Measurements from ENCODE around the gene CYP4F8.
"Not testable (repeated sequence)": the region's sequence is repeated elsewhere in the genome, so short reads cannot be mapped to it uniquely, and the experiment has no call there.

Gene CYP4F8, protein sequence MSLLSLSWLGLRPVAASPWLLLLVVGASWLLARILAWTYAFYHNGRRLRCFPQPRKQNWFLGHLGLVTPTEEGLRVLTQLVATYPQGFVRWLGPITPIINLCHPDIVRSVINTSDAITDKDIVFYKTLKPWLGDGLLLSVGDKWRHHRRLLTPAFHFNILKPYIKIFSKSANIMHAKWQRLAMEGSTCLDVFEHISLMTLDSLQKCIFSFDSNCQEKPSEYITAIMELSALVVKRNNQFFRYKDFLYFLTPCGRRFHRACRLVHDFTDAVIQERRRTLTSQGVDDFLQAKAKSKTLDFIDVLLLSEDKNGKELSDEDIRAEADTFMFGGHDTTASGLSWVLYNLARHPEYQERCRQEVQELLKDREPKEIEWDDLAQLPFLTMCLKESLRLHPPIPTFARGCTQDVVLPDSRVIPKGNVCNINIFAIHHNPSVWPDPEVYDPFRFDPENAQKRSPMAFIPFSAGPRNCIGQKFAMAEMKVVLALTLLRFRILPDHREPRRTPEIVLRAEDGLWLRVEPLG

DNA sequence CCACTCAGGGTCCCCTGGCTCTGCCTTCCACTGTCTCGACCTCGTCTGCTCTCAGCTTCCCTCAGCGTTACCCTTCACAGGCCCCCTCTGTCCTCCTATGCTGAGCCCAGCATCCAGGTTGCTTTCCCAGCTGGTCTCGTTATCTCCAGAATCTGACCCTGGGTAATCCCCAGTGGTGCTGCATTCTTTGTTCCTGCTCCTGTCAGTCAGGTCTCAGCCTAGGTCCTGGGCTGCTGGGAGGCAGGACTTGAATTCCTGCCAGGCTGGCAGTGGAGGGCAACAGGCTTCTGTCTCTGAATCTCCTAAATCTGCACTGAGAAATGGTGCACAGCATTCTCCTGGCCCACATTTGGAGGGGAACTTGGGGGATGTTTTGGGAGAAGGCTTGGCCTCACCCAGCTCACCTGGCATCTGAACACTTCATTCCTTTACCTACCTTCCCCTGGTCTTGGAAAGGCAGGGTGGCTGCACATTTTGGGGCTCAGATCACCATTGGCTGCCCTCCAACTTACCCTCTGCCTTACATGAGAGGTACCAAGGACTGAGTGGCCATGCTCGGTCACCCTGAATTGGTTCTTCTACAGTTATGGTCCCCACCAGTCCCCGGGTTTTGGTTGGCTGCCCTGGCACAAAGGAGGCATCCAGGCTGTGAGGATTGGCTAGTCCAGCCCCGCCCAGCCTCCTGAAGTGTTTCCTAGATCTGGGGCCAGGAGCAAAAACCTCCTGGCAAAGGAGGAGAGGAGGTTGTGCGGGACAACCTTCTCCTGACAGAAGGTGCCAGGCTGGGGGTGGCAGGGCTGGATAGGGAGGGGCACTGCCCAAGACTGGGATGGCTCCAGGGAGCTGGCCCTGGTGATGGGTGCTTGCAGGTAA lies at the start of gene CYP4F8:
CYP4F8 (plus strand) TSS at position 712 of the 873 bp plus-strand sequence. CDS start 399 bp downstream, outside the sequence.
- no peak for DNase-seq

DNA sequence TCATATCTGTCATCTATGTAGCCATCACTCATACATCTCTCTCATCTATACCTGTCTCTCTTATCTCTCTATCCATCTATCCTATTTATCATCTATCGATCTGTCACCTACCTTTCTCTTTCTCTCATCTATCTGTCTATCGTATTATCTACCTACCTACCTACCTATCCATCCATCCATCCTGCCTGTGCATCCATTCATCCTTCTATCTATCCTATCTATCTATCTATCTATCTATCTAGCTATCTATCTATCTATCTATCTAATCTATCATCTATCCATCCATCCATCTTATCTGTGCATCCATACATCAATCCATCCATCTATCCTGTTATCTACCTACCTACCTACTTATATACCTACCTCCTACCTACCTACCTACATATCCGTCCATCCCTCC lies 44.6 kb upstream of the CYP4F8 start:
- DNase-seq, result no peak

DNA sequence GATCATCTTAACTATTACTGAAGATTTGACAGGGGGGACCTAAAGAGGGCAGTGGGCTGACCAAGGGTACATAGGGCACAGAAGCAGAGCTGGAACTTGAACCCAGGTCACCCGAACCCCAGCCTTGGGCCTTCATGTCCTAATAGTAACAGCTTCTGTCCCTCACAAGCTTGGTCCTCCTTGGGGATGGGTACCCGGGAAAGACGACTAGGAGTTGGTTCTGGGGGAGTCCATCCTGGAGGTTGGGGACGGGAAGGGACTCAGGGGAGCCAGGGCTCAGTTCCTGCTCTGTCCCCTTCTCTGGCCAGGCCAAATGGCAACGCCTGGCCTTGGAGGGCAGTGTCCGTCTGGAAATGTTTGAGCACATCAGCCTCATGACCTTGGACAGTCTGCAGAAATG lies 39.6 kb upstream of the CYP4F8 start:
- DNase-seq, result no peak

DNA sequence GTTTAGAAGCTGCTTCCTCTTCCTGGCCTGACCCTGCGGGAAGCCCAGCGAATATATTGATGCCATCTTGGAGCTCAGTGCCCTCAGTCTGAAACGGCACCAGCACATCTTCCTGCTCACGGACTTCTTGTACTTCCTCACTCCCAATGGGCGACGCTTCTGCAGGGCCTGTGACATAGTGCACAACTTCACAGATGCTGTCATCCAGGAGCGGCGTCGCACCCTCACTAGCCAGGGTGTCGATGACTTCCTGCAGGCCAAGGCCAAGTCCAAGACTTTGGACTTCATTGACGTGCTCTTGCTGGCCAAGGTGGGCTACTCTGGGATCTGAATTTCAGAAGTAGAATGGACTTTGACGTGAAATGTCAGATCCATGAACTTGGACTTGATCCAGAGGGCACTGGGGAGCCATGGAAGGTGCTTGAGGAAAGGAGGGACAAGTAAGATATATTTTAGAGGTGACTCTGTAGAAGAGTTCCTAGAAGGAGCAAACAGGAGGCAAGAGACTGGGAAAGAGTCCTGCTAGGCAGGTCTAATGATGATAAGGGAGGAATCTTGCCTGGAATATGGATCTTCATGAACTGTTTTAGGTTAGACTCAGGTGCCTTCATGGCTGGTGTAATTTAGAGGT lies 38.4 kb upstream of the CYP4F8 start:
- no peak for DNase-seq

DNA sequence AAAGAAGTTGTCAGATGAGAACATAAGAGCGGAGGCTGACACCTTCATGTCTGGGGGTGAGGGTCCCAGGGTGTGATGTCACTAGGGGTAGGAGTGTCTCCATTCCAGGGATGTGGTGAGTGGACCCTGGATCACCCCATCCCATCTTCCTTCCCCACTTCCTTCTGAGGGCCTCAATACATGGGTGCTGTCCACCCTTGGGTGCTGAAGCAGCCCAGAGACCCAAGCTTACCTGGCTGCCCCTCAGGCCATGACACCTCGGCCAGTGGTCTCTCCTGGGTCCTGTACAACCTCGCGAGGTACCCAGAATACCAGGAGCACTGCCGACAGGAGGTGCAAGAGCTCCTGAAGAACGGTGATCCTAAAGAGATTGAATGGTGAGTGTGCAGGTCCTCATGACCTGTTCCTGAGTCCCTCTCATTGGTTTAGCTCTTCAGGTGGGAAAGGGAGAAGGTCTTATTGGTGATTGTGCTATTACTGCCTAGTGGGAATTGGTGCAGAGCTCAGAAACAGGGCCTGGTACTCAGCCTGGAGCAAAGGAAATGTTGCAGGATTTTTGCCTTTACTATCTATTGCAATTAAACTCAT lies 37.7 kb upstream of the CYP4F8 start:
- no peak for DNase-seq

DNA sequence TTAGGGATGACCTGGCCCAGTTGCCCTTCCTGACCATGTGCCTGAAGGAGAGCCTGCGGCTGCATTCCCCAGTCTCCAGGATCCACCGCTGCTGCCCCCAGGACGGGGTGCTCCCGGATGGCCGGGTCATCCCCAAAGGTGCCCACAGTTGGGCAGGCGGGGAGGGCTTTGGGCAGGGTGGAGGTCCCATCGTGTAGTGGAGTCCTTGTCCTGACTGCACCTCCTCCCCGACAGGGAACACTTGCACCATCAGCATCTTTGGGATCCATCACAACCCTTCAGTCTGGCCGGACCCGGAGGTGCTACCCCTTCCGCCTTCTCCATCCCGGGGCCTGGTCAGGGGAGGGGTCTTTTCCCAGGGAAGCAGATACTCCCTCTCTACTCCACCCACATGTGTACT lies 31.7 kb upstream of the CYP4F8 start:
- no peak for DNase-seq

DNA sequence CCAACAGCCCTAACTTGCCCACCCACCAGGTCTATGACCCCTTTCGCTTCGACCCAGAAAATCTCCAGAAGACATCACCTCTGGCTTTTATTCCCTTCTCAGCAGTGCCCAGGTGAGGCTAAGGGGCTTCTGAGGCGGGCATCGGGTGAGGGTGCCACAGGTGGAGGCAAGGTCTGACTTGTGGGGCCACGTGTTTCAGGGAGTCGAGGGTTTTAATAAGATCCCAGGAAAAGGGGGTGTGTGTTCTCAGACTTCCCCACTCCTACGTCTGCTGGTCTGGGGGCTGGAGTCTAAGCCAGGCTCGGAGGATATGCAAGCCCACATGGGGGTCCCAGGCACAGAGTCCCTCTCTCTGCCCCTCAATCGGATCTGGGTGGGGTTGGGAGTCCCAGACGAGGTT lies 30.9 kb upstream of the CYP4F8 start:
- no peak for DNase-seq

DNA sequence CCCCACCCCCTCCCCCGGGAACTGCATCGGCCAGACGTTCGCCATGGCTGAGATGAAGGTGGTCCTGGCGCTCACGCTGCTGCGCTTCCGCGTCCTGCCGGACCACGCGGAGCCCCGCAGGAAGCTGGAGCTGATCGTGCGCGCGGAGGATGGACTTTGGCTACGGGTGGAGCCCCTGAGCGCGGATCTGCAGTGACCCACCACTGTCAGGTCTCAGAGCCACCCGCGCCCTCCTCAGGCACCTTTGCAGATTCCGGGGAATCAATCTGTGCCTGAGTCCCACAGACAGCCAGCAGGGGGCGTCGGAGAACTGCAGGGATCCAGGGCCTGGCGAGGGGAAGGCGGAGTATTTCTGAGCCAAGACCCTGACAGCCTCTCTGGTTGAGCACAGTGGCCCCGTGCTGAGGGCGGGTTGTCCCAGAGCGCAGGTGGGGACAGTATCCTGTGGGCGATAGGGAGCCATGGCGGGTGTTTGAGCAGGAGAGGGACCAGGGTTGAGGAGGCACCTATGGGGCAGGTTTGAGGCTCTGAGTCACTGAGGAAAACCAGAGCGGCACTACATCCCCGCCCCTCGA lies 30.4 kb upstream of the CYP4F8 start:
- DNase-seq, result peak; percentile 0

DNA sequence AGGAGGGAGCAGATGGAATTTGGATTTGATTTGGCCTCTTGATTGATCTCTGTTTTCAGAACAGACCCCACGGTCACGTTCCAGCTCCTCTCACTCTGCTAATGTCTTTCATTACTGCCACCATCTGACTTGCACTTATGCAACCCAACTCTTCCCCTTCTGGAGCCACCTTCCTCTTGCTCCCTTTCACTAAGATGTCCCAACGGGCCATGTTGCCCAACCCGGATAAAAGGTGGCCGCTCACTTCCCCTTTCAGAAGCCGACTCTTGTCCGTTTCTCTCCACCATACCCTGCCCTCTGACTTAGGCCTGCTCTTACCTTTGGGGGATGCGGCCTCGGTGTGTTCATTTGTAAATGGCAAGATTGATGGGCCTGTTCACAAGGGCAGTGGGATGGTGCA lies 27.4 kb upstream of the CYP4F8 start:
- DNase-seq, result no peak

DNA sequence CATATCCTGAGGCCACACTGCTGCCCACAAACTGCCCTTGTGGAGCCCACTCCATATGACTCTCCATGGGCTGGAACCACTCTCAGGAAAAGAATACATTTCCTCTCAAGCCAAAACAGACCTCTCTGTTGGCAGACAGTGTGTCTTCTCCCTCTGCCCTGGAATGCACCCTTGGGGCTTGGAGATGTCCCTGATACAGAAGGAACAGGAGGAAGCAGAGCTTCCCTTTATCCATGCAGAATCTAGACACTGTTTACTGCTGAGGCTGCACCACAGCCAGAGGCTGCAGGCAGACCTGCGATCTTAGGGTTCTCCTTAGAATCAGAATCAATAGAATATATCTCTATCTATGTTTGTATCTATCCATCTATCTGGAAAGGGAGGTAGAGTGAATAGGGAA lies 26.8 kb upstream of the CYP4F8 start:
- no peak for DNase-seq

DNA sequence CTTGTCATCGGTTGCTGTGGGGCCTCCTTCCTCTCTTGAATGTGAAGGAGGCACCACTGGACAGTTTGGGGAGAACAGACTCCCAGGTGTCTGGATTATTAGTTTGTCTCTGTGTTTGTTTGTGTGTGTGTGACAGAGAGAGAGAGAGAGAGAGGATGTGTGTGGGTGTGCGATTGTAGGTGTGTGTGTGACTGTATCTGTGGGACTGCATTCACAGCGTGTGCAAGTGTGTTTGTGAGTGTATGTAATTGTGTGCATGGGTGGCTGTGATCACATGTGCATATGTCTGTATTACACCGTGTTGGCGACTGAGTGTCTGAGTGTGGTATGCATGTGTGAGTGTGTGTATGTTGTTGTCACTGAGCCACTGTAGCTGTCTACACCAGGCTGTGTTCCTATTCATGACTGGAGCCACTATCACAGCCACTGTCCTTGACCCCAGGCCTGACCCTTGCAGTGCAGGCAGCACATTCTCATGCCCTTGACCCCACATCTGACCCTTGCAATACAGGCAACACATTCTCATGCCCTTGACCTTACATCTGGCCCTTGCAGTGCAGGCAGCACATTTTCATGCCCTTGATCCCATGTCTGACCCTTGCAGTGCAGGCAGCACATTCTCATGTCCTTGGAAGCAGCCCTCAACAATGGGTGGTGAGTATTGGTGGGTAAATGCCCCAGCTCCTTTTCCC lies 25.1 kb upstream of the CYP4F8 start:
- no peak for DNase-seq

DNA sequence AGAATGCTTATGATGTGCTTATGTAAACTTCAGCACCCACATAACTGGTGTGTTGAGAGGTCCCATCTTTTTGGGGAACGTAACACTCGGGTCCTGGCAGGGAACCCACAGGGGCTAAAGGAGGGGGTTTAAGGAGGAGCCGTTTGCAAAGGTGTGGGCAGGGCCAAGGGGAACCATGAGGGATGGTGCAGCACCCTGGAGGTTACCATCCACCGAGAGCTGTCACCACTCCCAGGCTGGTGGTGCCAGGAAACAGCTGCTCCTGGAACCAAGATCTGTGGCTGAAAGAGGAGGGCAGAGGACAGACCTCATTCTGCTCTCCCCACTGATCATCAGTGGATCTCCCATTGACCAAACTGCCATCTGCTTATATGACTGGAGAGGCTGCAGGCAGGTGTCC lies 23.2 kb upstream of the CYP4F8 start:
- no peak for DNase-seq

DNA sequence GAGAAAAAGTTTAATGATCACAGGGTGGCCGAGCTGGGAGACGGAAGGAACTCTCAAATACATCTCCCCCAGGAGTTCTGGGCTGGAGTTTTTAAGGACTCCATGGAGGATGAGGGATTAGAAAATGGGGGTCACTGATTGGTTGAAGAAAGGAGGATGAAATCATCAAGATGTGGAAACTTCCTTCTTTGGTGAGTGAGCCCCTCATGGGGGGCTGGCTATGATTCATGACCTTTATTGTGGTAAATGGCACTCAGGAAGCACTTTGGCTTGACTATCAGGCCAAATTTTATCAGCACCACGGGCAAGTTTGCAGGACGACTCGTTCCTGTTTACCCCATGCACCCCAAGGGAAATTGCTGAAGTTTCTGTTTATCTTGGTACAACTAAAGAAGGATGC lies 22.5 kb upstream of the CYP4F8 start:
- not testable (repeated sequence) for DNase-seq

DNA sequence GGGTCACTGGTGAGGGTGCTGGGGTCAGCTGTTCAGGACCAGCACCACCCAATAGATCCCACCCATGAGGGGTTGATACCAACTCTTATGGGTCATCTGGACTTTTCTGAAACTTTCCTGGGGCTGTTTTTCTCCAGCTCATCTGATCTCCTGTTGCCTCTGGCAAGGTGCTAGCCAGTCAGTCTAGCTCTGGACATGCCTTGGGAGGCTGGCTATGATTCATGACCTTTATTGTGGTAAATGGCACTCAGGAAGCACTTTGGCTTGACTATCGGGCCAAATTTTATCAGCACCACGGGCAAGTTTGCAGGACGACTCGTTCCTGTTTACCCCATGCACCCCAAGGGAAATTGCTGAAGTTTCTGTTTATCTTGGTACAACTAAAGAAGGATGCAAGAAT lies 21.3 kb upstream of the CYP4F8 start:
- DNase-seq, result not testable (repeated sequence)

DNA sequence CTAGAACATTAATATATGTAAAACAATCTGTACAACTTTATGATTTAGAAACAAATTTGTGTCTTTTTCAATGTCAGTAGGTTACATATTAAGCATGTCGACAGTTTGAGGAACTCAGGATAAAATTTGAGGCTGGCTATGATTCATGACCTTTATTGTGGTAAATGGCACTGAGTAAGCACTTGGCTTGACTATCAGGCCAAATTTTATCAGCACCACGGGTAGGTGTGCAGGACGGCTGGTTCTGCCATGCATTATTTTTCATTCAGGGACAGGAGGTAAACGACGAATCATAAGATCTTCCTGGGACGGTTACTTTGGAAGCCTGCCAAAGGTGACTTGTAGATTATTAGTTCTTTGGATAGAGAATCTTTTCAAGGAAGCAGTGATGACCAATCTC lies 19.9 kb upstream of the CYP4F8 start:
- DNase-seq, result no peak

DNA sequence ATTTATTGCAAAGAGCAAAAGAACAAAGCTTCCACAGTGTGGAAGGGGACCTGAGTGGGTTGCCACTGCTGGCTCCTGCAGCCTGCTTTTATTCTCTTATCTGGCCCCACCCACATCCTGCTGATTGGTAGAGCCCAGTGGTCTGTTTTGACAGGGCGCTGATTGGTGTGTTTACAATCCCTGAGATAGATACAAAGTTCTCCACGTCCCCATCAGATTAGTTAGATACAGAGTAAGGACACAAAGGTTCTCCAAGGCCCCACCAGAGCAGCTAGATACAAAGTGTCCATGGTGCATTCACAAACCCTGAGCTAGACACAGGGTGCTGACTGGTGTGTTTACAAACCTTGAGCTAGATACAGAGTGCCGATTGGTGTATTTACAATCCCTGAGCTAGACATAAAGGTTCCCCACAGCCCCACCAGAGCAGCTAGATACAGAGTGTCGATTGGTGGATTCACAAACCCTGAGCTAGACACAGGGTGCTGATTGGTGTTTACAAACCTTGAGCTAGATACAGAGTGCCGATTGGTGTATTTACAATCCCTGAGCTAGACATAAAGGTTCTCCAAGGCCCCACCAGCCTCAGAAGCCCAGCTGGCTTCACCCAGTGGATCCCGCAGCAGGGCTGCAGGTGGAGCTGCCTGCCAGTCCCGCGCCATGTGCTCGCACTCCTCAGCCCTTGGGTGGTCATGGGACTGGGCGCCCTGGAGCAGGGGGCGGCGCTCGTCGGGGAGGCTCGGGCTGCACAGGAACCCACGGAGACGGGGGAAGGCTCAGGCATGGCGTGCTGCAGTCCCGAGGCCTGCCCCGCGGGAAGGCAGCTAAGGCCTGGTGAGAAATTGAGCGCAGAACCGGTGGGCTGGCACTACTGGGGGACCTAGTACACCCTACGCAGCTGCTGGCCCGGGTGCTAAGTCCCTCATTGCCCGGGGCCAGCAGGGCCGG lies 6.8 kb upstream of the CYP4F8 start:
- DNase-seq, result not testable (repeated sequence)

DNA sequence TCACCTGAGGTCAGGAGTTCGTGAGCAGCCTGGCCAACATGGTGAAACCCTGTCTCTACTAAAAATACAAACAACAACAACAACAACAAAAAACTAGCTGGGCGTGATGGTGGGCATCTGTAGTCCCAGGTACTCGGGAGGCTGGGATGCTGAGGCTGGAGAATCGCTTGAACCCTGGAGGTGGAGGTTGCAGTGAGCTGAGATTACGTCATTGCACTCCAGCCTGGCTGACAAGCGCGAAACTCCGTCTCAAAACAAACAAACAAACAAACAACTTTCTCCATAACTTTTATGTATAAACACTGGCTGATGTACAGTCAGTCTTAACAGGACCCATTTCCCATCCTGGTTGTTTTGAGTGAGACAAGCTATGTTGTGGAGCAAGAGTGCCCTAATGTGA lies 5.8 kb upstream of the CYP4F8 start:
- DNase-seq, result no peak

DNA sequence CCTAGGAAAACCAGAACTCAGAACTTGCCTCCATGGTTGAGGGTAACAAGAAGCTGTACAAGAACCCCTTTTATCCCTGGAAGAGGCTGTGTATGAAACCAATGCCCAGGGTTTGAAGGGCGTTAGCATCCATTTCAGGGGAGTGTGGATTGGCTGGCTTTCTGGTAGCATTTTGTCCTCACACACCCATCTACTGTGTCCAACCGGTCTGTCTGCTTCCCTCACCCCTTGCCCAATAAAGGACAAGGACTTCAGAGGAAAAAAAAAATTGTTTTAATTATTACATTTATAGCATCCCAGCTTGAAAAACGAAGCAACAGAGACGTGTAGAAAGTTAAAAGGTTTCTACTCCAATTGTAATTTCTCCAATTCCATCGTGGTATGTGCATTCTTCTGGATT lies 2.7 kb upstream of the CYP4F8 start:
- no peak for DNase-seq

DNA sequence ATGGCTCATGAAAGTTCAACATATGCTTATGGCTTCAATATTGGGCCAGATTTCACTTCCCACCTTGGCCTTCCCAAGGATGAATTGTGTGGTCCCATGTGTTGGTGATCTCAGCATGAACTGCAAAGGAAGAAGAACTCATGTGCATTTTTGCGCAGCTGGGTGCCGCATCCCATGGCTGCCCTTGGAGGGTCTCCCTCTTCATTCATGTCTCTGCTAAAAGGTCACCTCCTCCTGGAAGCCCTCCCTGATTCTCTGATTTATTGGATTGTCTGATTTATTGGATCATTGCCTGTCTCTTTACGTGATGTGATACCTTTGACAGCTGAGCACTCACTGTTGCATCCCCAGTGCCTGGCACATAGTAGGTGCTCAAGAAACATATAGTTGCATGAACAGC lies 1.7 kb upstream of the CYP4F8 start:
- no peak for DNase-seq

DNA sequence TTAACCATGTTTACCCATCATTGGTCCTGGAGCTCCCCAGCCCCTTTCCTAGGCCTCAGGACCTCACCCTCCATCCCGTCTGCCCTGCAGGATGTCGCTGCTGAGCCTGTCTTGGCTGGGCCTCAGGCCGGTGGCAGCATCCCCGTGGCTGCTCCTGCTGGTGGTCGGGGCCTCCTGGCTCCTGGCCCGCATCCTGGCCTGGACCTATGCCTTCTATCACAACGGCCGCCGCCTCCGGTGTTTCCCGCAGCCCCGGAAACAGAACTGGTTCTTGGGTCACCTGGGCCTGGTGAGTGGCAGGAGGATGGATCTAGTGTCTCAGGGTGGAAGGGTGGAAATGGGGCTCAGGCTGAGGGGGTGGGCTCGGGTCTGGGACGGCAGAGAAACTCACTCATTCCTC lies 508 bp downstream of the CYP4F8 start:
- no peak for DNase-seq

DNA sequence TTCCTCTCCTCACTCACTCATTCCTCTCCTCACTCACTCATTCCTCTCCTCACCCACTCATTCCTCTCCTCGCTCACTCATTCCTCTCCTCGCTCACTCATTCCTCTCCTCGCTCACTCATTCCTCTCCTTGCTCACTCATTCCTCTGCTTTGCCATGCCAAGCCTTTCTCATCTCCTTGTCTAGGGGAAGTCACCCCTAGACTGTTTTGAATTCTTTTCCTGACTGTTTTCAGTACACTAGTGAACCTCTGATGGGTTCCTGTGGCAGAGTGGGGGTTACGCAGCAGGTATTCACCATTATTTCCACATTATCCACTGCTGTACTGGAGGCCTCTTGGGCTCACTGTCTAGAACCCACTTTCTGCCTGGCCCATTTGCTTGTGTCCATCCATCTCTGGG lies 1.2 kb downstream of the CYP4F8 start:
- DNase-seq, result no peak
